HG03354 (cell line): ENCODE measurements around the gene CXorf51A.
"Not testable (repeated sequence)": the region's sequence is repeated elsewhere in the genome, so short reads cannot be mapped to it uniquely, and the experiment has no call there.

ENCODE experiments used
- ATAC-seq: cut with Tn5 transposase; IDR thresholded peaks from one replicate; pipeline ENCODE4 v1.9.1; 2021; ENCODE audit warnings: mild to moderate bottlenecking; ENCODE audit not compliant: unreplicated experiment, poor library complexity, severe bottlenecking

Gene CXorf51A

GRCh38 chrX:146814644-146815043 lies at the start of gene CXorf51A:
TSS of gene CXorf51A (minus strand) at chrX:146814744. CDS start at chrX:146814723, 21 bp downstream.
- ATAC-seq = not testable (repeated sequence)

- ATAC-seq = no peak
Measured at GRCh38 chrX:146863566-146863965, 49.0 kb upstream of the CXorf51A start.

- ATAC-seq = no peak
Measured at GRCh38 chrX:146854281-146854680, 39.7 kb upstream of the CXorf51A start.

GRCh38 chrX:146831994-146832393 lies 17.4 kb upstream of the CXorf51A start:
- ATAC-seq = no peak

- ATAC-seq = not testable (repeated sequence)
Measured at GRCh38 chrX:146809471-146809870, 5.1 kb downstream of the CXorf51A start, which contains the start of gene CXorf51B. TSS of gene CXorf51B (plus strand) at chrX:146809771. CDS start at chrX:146809792, 21 bp downstream.
